Mesothelial cell of epicardium (in vitro differentiated cells): ENCODE data around the gene TBX21. TPM values are rescaled to one million over a fixed set of nuclear protein-coding genes. Genes with fewer than 3 reads are reported as not detected.

Experiments used
- DNase-seq, 2 experiments: peaks; one replicate each; pipeline ENCODE4 v3.0.0; 2021; ENCODE audit warnings: low spot score in 2 of 2; ENCODE audit not compliant: unreplicated experiment in 2 of 2
- H3K27ac Mint-ChIP-seq: 2 replicates; pipeline ENCODE4 v1.8.0; 2021; ENCODE audit warnings: mixed read lengths
- H3K27me3 Mint-ChIP-seq: 2 replicates; pipeline ENCODE4 v1.8.0; 2021; ENCODE audit warnings: low read depth, mixed read lengths
- H3K36me3 Mint-ChIP-seq: 2 replicates; pipeline ENCODE4 v1.8.0; 2021; ENCODE audit warnings: mixed read lengths
- H3K4me1 Mint-ChIP-seq: 2 replicates; pipeline ENCODE4 v1.8.0; 2021; ENCODE audit warnings: mixed read lengths
- H3K4me3 Mint-ChIP-seq: 2 replicates; pipeline ENCODE4 v1.8.0; 2021; ENCODE audit warnings: mild to moderate bottlenecking, moderate library complexity, mixed read lengths
- H3K9me3 Mint-ChIP-seq: 2 replicates; pipeline ENCODE4 v1.8.0; 2021; ENCODE audit warnings: mixed read lengths
- total RNA-seq: library from RNA; stranded (reverse); gene quantifications from 3 replicates; pipeline ENCODE4 v1.2.1, GENCODE V29; 2021
- TF ChIP-seq, protein P1 (sequence below): fragments of 200-600 bp; sonication (generic); IDR thresholded peaks from one replicate; pipeline ENCODE4 v1.5.0; 2021; ENCODE audit warnings: antibody characterized with exemption; ENCODE audit not compliant: unreplicated experiment

The TBX21 gene
- total RNA-seq, 1 donor from 2014 or later: not detected

DNA sequence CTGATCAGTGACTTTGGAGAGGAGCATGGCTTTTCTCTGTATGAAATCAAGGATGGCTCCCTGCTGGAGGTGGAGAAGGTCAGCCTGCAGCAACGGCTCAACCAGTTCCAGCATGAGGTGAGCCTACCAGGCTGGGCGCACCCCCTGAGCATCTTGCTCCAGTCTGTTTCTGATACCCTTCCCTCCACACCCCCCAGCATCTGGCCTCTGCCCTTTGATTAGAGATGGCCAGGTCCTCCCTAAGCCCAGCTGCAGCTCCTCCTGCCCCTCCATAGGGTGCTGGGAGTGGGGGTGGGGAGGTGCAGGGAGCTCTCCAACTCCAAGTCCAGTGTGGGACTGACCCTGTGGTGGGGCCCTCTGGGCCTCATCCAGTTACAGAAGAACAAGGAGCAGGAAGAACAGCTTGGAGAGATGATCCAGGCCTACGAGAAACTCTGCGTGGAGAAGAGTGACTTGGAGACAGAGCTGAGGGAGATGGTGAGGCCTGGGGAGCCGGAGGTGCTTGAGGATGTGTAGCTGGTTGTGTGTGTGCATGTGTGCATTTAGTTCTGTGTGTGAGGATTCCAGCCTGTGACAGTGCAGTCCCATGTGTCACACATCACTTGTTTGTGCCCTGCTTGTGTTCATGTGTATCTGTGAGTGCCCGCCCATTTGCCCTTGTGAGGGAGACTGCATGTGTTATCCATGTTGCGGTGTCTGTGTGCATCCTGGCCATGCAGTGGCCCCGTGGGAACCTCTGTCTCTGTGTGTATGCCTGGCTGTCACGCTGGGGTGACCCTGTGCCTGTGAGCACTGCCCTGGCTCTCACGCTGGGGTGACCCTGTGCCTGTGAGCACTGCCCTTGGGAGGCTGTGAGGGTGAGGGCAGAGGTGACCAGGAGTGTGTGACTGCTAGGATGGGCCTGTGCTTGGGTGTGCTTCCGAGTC lies 36.1 kb upstream of the TBX21 start:
- Mint-ChIP-seq H3K27ac (no peak overlapping the region), H3K27me3 (no peaks in the 10 kb centered on the region), H3K4me1 (peaks cover 25% of the 10 kb centered on the region), H3K9me3 (no peaks in the 10 kb centered on the region), H3K4me3 (peak overlapping the region; percentile 78), H3K36me3 (peaks cover 5% of the 10 kb centered on the region)
- TF ChIP-seq, protein P1, sequence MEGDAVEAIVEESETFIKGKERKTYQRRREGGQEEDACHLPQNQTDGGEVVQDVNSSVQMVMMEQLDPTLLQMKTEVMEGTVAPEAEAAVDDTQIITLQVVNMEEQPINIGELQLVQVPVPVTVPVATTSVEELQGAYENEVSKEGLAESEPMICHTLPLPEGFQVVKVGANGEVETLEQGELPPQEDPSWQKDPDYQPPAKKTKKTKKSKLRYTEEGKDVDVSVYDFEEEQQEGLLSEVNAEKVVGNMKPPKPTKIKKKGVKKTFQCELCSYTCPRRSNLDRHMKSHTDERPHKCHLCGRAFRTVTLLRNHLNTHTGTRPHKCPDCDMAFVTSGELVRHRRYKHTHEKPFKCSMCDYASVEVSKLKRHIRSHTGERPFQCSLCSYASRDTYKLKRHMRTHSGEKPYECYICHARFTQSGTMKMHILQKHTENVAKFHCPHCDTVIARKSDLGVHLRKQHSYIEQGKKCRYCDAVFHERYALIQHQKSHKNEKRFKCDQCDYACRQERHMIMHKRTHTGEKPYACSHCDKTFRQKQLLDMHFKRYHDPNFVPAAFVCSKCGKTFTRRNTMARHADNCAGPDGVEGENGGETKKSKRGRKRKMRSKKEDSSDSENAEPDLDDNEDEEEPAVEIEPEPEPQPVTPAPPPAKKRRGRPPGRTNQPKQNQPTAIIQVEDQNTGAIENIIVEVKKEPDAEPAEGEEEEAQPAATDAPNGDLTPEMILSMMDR: no peak
- no peak for DNase-seq

DNA sequence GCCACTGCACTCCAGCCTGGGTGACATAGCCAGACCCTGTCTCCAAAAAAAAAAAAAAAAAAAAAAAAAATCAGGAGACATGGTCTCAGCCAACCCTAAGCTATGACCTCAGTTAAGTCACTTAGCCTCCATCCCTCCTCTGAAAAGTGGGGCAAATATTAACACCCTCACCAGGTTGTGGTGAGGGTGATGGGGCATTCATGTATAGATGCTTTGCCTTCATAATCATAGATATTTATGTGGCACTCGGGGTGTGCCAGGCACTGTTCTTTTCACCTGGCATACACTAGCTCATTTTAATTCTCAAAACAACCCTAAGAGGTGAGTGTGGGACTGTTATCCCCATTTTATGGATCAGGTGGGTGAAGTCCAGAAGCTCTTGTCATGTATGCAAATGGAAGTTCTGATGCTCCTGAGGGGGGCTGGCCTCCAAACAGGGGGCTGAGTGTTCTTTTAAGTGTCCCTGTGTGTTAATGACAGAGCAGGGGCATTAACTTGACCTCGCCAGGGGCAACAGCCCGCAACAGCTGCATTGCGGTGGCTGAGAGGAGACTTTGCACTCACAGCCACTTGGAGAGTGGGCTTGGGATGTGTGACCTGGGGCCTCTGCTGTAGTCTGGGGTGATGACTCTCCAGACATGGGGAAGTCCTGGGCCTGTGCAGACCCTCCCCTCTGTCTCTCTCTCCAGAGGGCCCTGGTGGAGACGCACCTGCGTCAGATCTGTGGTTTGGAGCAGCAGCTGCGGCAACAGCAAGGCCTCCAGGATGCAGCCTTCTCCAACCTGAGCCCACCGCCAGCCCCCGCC lies 34.9 kb upstream of the TBX21 start:
- no peaks in the 10 kb centered on the region for H3K9me3 Mint-ChIP-seq
- TF ChIP-seq, protein P1: no peak
- H3K36me3 Mint-ChIP-seq: peaks cover 5% of the 10 kb centered on the region
- DNase-seq: no peak
- no peaks in the 10 kb centered on the region for H3K27me3 Mint-ChIP-seq
- H3K4me1 Mint-ChIP-seq: peaks cover 19% of the 10 kb centered on the region
- H3K4me3 Mint-ChIP-seq: no peak overlapping the region
- H3K27ac Mint-ChIP-seq: no peak overlapping the region

DNA sequence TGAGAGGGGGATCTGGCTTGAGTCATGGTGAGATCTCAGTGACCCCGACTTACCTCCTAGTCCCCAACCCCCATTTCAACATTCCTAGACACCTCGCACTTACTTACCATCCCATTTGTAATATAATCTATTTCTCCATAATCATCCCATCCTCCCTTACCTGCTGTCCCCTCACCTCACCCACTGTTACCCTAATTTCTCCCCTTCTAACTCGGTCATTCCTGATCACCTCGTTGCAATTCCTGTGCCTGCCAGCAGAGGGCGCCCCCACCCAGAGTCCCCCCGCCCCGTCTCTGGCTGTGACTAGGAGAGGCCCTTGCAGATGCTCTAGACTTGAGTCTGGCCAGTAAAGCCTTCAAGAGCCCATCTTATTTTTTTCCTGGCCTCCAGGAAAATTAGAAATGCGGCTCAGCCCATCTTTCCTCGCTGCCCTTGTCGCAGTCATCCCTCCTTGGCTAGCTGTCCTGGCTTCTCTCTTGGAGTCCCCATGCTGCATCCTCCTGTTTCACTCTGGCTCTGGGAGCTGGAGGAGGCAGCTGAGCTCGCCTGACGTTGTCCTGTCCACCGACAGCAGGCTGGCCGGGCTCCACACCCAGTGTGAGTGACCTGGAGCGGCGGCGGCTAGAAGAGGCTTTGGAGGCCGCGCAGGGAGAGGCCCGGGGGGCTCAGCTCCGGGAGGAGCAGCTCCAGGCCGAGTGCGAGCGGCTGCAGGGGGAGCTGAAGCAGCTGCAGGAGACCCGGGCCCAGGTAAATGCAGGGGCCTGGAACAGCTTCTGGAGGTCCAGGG lies 34.1 kb upstream of the TBX21 start:
- no peak overlapping the region for H3K27ac Mint-ChIP-seq
- H3K27me3 Mint-ChIP-seq: no peaks in the 10 kb centered on the region
- DNase-seq: peak in 1 of 2 experiments; percentile 79
- no peak overlapping the region for H3K4me3 Mint-ChIP-seq
- peaks cover 5% of the 10 kb centered on the region for H3K36me3 Mint-ChIP-seq
- TF ChIP-seq, protein P1: peak; percentile 99
- no peaks in the 10 kb centered on the region for H3K9me3 Mint-ChIP-seq
- peaks cover 13% of the 10 kb centered on the region for H3K4me1 Mint-ChIP-seq

DNA sequence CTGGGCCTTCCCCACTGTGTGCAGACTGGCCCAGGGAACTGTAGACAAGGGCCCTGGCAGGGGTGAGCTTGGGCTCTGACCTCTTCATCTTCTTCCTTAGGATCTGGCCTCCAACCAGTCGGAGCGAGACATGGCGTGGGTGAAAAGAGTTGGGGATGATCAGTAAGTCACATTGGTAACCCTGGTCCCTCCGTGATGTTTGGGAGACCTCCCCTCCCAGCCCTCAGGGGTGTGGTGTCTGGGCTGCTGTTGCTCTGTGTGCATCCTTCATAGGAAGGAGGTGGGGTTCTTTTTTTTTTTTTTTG lies 33.5 kb upstream of the TBX21 start:
- H3K27me3 Mint-ChIP-seq: no peaks in the 10 kb centered on the region
- TF ChIP-seq, protein P1: no peak
- no peaks in the 10 kb centered on the region for H3K9me3 Mint-ChIP-seq
- H3K4me3 Mint-ChIP-seq: no peak overlapping the region
- peaks cover 13% of the 10 kb centered on the region for H3K4me1 Mint-ChIP-seq
- H3K36me3 Mint-ChIP-seq: peaks cover 5% of the 10 kb centered on the region
- H3K27ac Mint-ChIP-seq: no peak overlapping the region
- DNase-seq: no peak
